Caco-2 (cell line): ENCODE results near the gene CYS1. TPM values are rescaled to one million over a fixed set of nuclear protein-coding genes. Genes with fewer than 3 reads are reported as not detected.

Experiments used
- BruUV-seq: library from RNA; stranded (reverse); fragments of 400-500 nt; replicated peaks from 2 replicates; lab custom pipeline; 2021; lab: Mats Ljungman, UMichigan
- CTCF ChIA-PET: fragments of 300-600 bp; sonication (Branson Sonifier 250); formaldehyde crosslinking; loops from one replicate; lab custom pipeline; 2022; ENCODE audit warnings: antibody characterized with exemption; lab: Charles Lee
- POLR2A ChIA-PET: fragments of 300-600 bp; sonication (Branson Sonifier 250); formaldehyde crosslinking; loops from one replicate; lab custom pipeline; 2022; ENCODE audit warnings: antibody characterized with exemption; lab: Charles Lee
- DNase-seq, 2 experiments: peaks; one replicate each; pipeline versions ENCODE4 v3.0.0 to v3.0.0-alpha.2; 2020 to 2022
- H3K27me3 ChIP-seq: replicated peaks from 2 replicates; pipeline ENCODE4 v1.6.0; 2011; ENCODE audit warnings: low read length; ENCODE audit not compliant: control insufficient read depth, insufficient read depth
- H3K36me3 ChIP-seq: 2 replicates; pipeline ENCODE4 v1.5.1; 2011; ENCODE audit warnings: low read length; ENCODE audit not compliant: control insufficient read depth, insufficient read depth
- H3K4me1 ChIP-seq: fragments of 250-450 bp; sonication (Bioruptor Pico); 2 replicates; pipeline ENCODE4 v1.5.1; 2020; ENCODE audit warnings: mild to moderate bottlenecking
- H3K4me3 ChIP-seq: 2 replicates; pipeline ENCODE4 v1.5.1; 2011; ENCODE audit warnings: low read depth, mild to moderate bottlenecking, control low read depth, low read length
- H3K9me3 ChIP-seq: fragments of 250-450 bp; sonication (Bioruptor Pico); 2 replicates; pipeline ENCODE4 v1.5.1; 2020; ENCODE audit warnings: mild to moderate bottlenecking, moderate library complexity
- H3K27ac Mint-ChIP-seq: one replicate; pipeline ENCODE4 v1.8.0; 2022; ENCODE audit warnings: mixed read lengths; ENCODE audit not compliant: unreplicated experiment
- H3K27me3 Mint-ChIP-seq: one replicate; pipeline ENCODE4 v1.8.0; 2022; ENCODE audit warnings: mixed read lengths; ENCODE audit not compliant: insufficient read depth, unreplicated experiment
- H3K36me3 Mint-ChIP-seq: one replicate; pipeline ENCODE4 v1.8.0; 2022; ENCODE audit warnings: mild to moderate bottlenecking, mixed read lengths; ENCODE audit not compliant: insufficient read depth, unreplicated experiment
- H3K4me1 Mint-ChIP-seq: one replicate; pipeline ENCODE4 v1.8.0; 2022; ENCODE audit warnings: low read depth, mixed read lengths; ENCODE audit not compliant: unreplicated experiment
- H3K4me3 Mint-ChIP-seq: one replicate; pipeline ENCODE4 v1.8.0; 2022; ENCODE audit warnings: mild to moderate bottlenecking, moderate library complexity, mixed read lengths; ENCODE audit not compliant: unreplicated experiment
- H3K9me3 Mint-ChIP-seq: one replicate; pipeline ENCODE4 v1.8.0; 2022; ENCODE audit warnings: mixed read lengths; ENCODE audit not compliant: unreplicated experiment
- intact Hi-C: fragments of 100-400 bp; cut with micrococcal nuclease; formaldehyde crosslinking; loops from one replicate; pipeline ENCODE4 v1.10.0; 2022; ENCODE audit not compliant: unreplicated experiment
- total RNA-seq: library from RNA; stranded (reverse); gene quantifications from 2 replicates; pipeline ENCODE4 v1.2.3, GENCODE V29; 2022
- TF ChIP-seq, protein P1 (sequence below), 2 experiments: fragments of 200-600 bp in 1 of 2; IDR thresholded peaks; 1 replicate in 1 of 2; 2 replicates in 1 of 2; pipeline versions ENCODE4 v1.5.1 to v1.8.0; 2011 to 2022; ENCODE audit warnings: antibody characterized with exemption in 1 of 2, control low read depth in 1 of 2, inconsistent platforms in 1 of 2, low read depth in 1 of 2, low read length in 1 of 2, mild to moderate bottlenecking in 1 of 2, moderate library complexity in 1 of 2; ENCODE audit not compliant: insufficient read depth in 1 of 2, severe bottlenecking in 1 of 2, unreplicated experiment in 1 of 2

The CYS1 gene
- total RNA-seq, 1 experiment from 2014 or later: 1.4 TPM

GRCh38 chr2:10103179-10103578, 23.0 kb upstream of the CYS1 start:
- H3K4me3 ChIP-seq: no peak overlapping the region

DNA sequence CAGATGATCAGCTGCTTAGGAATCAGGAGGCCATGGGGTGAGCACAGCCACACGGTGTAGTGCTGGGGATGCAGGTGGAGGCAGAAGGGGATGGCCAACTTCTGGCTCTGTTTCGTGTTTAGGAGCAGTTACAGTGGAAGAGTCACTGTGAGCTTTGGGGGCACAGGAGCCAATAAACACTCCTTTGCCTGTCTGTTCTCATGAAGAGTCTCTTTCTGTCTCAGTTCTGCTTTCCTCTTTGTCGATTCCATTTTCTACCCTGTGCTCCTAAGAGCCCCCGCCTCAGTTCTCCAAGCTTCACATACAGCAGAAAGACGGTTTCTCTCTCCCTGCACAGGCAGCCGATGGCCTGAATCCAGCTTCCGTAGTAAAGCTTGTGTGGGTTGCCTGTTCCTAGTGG, 21.3 kb upstream of the CYS1 start:
- Histone ChIP-seq H3K36me3 (no peaks in the 10 kb centered on the region), H3K4me1 (peaks cover 11% of the 10 kb centered on the region), H3K27me3 (no peaks in the 10 kb centered on the region), H3K9me3 (peaks cover 9% of the 10 kb centered on the region; the same call in 1 of the 2 replicates), H3K4me3 (no peak overlapping the region)
- no peaks in the 10 kb centered on the region for H3K36me3 Mint-ChIP-seq
- H3K27me3 Mint-ChIP-seq: no peaks in the 10 kb centered on the region
- DNase-seq: no peak
- TF ChIP-seq, protein P1, sequence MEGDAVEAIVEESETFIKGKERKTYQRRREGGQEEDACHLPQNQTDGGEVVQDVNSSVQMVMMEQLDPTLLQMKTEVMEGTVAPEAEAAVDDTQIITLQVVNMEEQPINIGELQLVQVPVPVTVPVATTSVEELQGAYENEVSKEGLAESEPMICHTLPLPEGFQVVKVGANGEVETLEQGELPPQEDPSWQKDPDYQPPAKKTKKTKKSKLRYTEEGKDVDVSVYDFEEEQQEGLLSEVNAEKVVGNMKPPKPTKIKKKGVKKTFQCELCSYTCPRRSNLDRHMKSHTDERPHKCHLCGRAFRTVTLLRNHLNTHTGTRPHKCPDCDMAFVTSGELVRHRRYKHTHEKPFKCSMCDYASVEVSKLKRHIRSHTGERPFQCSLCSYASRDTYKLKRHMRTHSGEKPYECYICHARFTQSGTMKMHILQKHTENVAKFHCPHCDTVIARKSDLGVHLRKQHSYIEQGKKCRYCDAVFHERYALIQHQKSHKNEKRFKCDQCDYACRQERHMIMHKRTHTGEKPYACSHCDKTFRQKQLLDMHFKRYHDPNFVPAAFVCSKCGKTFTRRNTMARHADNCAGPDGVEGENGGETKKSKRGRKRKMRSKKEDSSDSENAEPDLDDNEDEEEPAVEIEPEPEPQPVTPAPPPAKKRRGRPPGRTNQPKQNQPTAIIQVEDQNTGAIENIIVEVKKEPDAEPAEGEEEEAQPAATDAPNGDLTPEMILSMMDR (IDR thresholded peaks at IDR 0.05; ENCODE audit: insufficient read depth in 1 of 2, low read depth in 1 of 2, low read length in 1 of 2, severe bottlenecking in 1 of 2, unreplicated experiment in 1 of 2): no peak
- H3K4me3 Mint-ChIP-seq: no peak overlapping the region
- BruUV-seq: no TSS peak
- no peaks in the 10 kb centered on the region for H3K4me1 Mint-ChIP-seq
- no peak overlapping the region for H3K27ac Mint-ChIP-seq
- intact Hi-C loops: no loop called here
- ChIA-PET CTCF (interaction anchor here (1.5 kb wide), 1 partner anchor 29 kb away, joined by 12 read pairs; no protein-coding TSS in a partner anchor), POLR2A (no interaction called here)
- H3K9me3 Mint-ChIP-seq: peaks cover under 1% of the 10 kb centered on the region

More at GRCh38 chr2:10103179-10103578, 23.0 kb upstream of the CYS1 start:
- ChIA-PET CTCF (interaction anchor here (1.2 kb wide), 1 partner anchor 31 kb away, joined by 3 read pairs; no protein-coding TSS in a partner anchor), POLR2A (no interaction called here)
- Histone ChIP-seq H3K4me1 (peaks cover 11% of the 10 kb centered on the region), H3K36me3 (no peaks in the 10 kb centered on the region), H3K9me3 (peaks cover 11% of the 10 kb centered on the region; the same call in 1 of the 2 replicates), H3K27me3 (no peaks in the 10 kb centered on the region)
- H3K36me3 Mint-ChIP-seq: no peaks in the 10 kb centered on the region
- no peaks in the 10 kb centered on the region for H3K27me3 Mint-ChIP-seq
- no peak for DNase-seq
- no peak overlapping the region for H3K4me3 Mint-ChIP-seq
- TF ChIP-seq, protein P1 (IDR thresholded peaks at IDR 0.05; ENCODE audit: insufficient read depth in 1 of 2, low read depth in 1 of 2, low read length in 1 of 2, severe bottlenecking in 1 of 2, unreplicated experiment in 1 of 2): no peak
- BruUV-seq: no TSS peak
- no peak overlapping the region for H3K27ac Mint-ChIP-seq
- H3K9me3 Mint-ChIP-seq: peaks cover 10% of the 10 kb centered on the region
- H3K4me1 Mint-ChIP-seq: no peaks in the 10 kb centered on the region
- intact Hi-C loops: no loop called here

DNA sequence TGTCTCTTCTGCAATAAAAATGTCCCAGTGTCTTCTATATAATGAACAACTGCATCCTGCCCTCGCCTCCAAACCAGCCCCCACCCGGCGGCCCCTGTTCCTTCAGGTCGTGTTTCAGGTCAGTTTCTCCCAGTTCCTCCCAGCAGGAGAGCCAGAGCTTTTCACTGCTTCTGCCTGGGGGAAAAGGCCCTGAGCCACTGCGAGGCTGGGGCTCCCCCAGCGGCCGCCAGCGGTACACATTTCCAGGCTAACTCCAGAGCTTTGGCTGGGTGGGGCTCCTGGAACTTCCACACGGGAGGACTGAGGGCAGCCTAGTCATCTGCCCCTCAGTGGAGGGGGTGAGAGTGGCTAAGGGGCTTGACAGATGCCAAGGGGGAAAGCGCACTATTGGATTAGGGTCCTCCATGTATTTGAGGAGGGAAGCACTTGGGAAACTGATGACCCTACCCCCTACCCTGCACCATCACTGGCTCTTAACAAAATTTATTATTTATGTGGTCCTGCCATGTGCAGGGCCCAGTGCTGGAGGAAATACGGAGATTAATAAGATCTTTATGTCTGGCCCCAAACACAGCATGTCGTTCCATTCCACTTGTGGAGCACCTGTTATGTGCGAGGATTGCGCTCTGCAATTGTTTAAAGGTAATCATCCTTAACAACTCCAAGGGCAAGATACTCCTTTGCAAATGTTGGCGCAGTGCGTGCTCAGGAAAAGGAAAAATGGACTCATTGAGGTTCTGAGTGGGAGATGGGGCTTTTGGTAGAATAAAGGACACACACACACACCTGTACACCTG, 17.3 kb upstream of the CYS1 start:
- no peaks in the 10 kb centered on the region for H3K27me3 Mint-ChIP-seq
- Histone ChIP-seq H3K4me1 (no peaks in the 10 kb centered on the region), H3K4me3 (no peak overlapping the region), H3K9me3 (no peaks in the 10 kb centered on the region), H3K36me3 (no peaks in the 10 kb centered on the region), H3K27me3 (no peaks in the 10 kb centered on the region)
- TF ChIP-seq, protein P1 (IDR thresholded peaks at IDR 0.05; ENCODE audit: insufficient read depth in 1 of 2, low read depth in 1 of 2, low read length in 1 of 2, severe bottlenecking in 1 of 2, unreplicated experiment in 1 of 2): peak; percentile 88 to 98
- H3K9me3 Mint-ChIP-seq: no peaks in the 10 kb centered on the region
- ChIA-PET CTCF (interaction anchor here (0.6 to 4.9 kb wide), 22 partner anchors 10 to 467 kb away, joined by 3 to 210 read pairs (median 4); partner anchors contain the start of genes CYS1, TAF1B and YWHAQ), POLR2A (interaction anchor here (0.5 to 1.2 kb wide), 3 partner anchors 25 to 40 kb away, joined by 3 to 6 read pairs (median 4); no protein-coding TSS in a partner anchor)
- no peak overlapping the region for H3K27ac Mint-ChIP-seq
- intact Hi-C loops: loop anchor here (1.0 to 2.0 kb wide), 3 partner anchors 17 to 25 kb away; partner anchors contain the start of gene CYS1
- H3K4me1 Mint-ChIP-seq: no peaks in the 10 kb centered on the region
- DNase-seq: peak; percentile 78 to 85
- no TSS peak for BruUV-seq
- no peaks in the 10 kb centered on the region for H3K36me3 Mint-ChIP-seq
- no peak overlapping the region for H3K4me3 Mint-ChIP-seq
